ENCODE results near the gene TCEAL4.

- TF ChIP-seq CTCF (IDR thresholded peaks at IDR 0.05) (no peak), POLR2A (IDR thresholded peaks at IDR 0.05; ENCODE audit: low read depth) (no peak)
Observed at GRCh38 chrX:103565197-103565596, 20.1 kb upstream of the TCEAL4 start.
